D721Med (cell line): ENCODE data around the gene OSER1.

Experiments used
- DNase-seq: peaks from one replicate; pipeline ENCODE4 v3.0.0; 2011; ENCODE audit warnings: low spot score; ENCODE audit not compliant: insufficient read length
- FAIRE-seq: peaks from 2 replicates; lab custom pipeline; 2011; peaks lifted over from hg19 to GRCh38; lab: Jason Lieb, UNC
- CTCF ChIP-seq: IDR thresholded peaks from 2 replicates; pipeline ENCODE4 v1.5.1; 2012; ENCODE audit warnings: mild to moderate bottlenecking, control low read depth; ENCODE audit not compliant: insufficient read depth; ENCODE audit errors: missing control alignments

Gene OSER1

GRCh38 chr20:44185574-44185973 lies 25.0 kb downstream of the OSER1 start:
- FAIRE-seq, result no peak
- DNase-seq, result no peak
- no peak for TF ChIP-seq CTCF

- FAIRE-seq (no peak), DNase-seq (no peak)
- no peak for TF ChIP-seq CTCF
Measured at GRCh38 chr20:44183282-44183681, 27.3 kb downstream of the OSER1 start.

- no peak for DNase-seq
- TF ChIP-seq CTCF, result no peak
- FAIRE-seq, result no peak
Measured at GRCh38 chr20:44182863-44183262, 27.7 kb downstream of the OSER1 start.

- no peak for DNase-seq
- TF ChIP-seq CTCF, result no peak
Measured at GRCh38 chr20:44182135-44182765, 28.3 kb downstream of the OSER1 start.

GRCh38 chr20:44181611-44182010 lies 29.0 kb downstream of the OSER1 start:
- no peak for FAIRE-seq
- no peak for TF ChIP-seq CTCF
- no peak for DNase-seq

More at GRCh38 chr20:44182135-44182765, 28.3 kb downstream of the OSER1 start:
- no peak for FAIRE-seq

- DNase-seq, result no peak
- no peak for FAIRE-seq
- TF ChIP-seq CTCF, result no peak
Measured at GRCh38 chr20:44180814-44181213, 29.8 kb downstream of the OSER1 start.

GRCh38 chr20:44176833-44177534 lies 33.6 kb downstream of the OSER1 start:
- no peak for FAIRE-seq
- TF ChIP-seq CTCF, result no peak
- DNase-seq, result no peak
